Eye (tissue), 1 donor: ENCODE measurements around the gene PNPLA1.
A peak's percentile ranks its signal among the peaks of the same experiment; 100 is the strongest.

ENCODE experiments used
- DNase-seq: peaks from one replicate; pipeline ENCODE4 v3.0.0-alpha.2; 2015

The PNPLA1 gene

DNA sequence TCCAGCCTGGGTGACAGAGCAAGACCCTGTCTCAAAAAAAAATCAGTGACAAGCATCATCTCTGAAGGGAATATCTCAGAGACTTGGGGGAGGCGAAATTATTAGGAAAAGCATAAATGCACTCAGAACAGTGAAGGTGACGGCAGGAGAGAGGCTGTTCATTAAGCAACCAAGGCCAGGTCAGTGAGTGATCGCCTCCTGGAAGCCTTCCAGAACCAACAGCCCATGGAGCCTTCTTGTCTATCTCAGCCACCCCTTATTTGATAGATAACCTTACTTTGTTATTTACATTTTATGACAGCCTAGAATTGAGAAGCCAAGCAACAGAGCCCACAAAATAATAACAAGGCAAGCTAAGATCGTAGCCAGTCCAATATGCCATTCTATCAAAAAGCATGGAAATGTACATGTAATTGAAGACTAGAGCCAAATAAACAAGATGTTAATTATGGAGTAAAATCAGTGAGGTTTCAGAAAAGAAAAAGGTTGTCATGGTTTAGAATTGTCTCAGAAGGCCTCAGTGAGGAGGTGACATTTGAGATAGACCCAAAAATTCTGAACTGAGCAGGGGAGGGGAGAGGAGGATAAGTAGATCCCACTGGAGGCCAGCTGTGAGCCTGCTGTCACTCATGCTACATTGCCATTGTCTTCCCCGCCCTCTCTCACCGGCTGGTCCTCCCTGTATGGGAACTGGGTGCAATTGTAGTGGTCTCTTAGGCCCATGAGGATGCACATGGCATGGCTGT, 49.0 kb downstream of the PNPLA1 start:
- peak; percentile 55 for DNase-seq

DNA sequence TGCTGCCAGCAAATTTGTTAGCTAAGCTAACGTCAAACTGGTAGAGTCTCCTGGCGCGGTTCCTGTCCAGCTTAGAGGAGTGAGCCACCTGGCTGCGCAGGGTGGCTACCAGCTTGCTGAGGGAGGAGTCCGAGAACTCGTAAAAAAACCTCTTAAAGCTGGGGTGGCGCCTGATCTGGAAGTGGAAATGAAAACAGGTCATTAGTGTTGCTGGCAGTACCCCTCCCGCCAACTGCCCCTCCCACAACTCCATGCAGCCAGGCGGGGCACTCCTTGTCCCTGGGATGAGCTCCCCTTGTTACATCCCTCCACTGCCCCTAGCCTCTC, 49.5 kb downstream of the PNPLA1 start:
- DNase-seq, result no peak

DNA sequence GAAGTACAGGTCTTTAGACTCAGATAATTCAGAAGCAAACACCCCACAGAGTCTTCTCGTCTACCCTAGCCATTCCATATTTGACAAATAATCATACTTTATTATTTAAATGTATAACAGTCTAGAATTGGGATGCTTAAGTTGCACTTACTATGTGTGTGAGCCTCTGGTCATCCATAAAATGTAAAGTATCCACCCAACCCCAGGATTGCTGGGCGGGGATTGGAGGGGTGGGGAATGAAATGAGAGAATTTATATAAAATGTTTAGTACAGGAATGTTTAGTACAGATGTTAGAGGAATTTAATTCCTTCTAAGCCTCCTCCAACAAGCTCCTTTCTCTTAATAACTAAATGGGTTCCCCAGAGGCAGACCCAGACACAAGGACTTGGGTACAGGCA, 50.0 kb downstream of the PNPLA1 start:
- no peak for DNase-seq

DNA sequence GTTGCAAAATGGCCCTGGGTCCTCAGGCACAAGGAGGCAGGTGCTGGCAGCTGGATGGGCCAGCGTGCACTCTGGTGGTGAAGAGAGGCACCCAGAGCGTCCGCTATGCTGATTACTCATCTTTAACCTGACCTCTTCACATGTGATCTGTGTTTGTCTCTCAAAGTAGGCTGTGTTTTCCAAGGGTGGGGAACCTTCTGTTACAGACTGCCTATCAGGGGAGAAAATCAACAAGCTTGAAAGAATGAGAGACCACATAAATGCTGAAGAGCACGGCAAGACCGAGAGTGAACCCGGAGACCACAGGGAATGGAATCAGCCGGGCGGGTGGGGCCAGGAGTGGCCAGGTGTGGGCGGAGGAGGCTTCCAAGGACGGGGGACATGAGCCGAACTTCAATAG, 50.6 kb downstream of the PNPLA1 start:
- DNase-seq, result no peak

DNA sequence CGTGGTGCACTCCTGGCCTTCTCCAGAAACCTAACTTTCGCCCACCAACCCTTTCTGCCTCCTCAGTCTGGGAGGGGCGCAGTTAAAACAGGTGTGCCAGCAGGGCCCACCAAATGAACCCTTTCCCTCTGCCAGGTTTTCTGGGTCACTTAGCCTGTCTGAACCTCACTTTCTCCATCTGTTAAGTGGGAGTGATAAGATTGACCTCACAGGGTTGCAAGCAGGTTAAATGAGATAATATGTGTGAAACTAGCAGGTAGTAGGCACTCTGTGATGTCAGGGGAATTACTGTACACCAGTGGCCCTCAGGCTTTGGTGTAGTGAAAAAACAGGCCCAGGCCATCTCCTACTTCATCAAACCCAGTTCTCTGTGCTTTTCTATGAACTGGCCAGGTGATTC, 52.7 kb downstream of the PNPLA1 start:
- no peak for DNase-seq

DNA sequence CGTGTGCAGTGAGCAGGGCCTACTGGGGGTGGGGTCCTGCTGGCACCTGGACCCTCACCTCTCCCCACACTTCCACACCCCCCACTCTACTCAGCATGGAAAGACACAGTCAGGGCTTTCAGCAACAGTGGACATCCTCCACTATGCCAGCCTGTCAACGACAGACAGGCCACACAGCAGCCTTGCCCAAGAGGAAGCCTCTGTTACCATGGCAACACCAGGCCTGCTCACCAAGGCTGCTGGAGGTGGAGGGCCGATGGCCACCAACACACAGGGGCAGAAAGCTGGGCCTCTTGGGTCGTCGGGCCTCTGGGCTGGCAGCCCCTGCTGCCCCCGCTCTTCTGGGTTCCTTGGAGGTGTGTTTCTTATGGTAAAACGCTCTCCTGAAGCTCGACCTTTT, 53.2 kb downstream of the PNPLA1 start:
- DNase-seq, result peak; percentile 85

DNA sequence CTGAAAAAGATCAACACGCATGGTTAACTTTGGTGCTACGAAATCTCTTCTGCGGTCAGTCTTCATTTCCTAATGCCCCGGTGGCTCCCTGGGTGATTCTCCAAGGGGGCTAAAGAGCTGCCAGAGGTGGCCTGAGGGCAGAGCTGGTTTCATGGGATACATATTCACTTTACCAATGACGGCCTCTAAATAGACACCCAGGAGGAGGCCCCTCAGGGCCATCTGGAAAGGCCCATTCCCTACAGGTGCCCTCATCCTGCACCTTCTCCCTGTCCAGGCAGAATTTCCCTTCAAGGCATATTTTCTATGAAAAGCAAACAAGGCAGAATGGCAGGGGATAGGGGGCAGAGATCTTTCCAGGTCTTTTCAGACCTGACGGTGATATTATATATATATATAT, 54.3 kb downstream of the PNPLA1 start:
- DNase-seq, result no peak

DNA sequence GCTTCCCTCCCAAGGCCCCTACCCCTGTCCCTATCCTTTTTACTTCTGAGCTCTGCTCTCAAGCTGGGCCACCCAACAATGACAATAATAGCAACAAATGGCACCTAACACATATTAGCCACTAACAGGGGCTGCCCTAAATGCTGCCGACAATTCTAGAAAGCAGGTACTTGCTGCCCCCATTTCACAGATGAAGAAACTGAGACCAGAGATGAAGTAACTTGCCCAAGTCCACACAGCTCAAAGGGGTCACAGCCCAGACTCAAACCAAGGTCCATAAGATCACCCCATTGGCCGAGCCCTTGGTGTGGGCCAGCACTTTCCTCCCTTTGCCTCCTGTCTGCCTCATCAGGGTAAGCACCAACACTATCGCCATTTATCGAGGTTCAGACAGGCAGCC, 54.9 kb downstream of the PNPLA1 start:
- DNase-seq, result no peak

DNA sequence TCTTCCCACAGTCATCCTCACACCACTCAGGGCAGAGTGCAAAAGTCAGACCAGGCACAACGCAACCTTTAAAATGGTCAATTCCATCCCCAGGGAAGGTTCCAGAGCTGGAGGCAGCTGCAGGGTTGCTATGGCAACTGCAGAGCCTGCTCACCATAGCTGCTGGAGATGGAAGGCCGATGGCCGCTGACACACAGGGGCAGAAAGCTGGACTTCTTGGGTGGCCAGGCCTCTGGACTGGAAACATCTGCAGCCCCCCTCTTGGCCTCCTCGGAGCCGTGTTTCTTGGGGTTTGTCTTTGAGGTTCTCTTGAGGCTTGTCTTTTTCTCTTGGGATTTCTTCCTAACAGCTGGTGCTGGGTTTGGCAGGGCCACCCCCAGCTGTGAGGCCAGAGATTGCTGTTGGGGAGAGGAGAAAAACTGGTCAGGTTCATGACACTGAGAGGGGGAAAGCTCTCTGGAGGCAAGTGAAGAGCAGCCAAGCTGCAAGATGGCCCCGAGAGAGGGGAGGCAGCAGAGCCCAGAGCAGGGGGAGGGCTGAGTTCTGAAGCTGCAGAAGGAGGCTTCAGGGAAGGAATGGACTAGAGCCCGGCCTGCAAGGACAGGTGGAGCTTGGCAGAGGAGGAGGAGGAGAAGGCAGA, 56.6 kb downstream of the PNPLA1 start:
- peak; percentile 88 for DNase-seq

DNA sequence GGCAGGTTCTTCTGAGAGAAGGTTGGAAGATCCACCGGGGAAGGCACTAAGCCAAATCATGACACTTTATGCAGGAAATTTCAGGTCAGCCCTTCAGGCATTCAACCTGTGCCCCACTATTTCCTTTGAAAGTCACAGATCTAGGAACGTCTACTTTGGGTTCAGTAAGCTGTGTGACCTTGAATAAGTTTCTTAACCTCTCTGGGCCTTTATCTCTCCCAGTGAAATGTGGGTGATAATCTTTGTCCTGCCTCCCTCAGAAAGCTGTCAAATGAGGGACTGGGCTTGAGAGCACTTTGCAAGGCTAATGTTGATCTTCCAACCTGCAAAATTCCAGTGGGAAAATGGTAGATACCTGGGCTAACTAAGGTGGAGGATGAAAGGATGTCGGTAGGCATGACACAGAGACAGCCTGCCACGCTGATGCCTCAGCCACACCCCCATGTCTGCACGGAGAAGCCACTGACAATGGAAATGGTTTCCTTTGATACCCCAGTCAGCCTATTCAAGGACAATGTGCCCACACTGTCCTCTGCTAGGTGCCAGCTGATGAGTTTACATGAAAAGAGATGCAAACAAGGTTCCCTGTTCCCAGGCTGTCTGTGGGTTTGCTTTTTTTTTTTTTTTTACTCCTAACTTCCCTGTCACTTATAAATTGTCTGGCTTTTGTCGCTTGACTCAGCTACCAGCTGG, 57.5 kb downstream of the PNPLA1 start:
- DNase-seq, result peak; percentile 27

DNA sequence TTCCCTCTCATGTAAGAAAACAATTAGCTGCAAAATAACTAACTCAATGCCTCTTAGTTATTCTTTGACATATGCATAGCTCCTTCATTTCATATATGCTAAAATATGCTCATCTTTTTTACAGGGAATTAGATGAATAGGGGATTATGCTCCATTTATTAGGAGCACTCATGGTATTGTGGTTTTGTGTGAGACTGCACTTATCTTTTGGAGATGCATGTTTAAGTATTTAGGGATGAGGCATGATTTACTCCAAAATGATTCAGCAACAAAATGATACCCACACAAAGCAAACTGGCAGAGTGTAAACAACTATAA, 58.0 kb downstream of the PNPLA1 start:
- no peak for DNase-seq

DNA sequence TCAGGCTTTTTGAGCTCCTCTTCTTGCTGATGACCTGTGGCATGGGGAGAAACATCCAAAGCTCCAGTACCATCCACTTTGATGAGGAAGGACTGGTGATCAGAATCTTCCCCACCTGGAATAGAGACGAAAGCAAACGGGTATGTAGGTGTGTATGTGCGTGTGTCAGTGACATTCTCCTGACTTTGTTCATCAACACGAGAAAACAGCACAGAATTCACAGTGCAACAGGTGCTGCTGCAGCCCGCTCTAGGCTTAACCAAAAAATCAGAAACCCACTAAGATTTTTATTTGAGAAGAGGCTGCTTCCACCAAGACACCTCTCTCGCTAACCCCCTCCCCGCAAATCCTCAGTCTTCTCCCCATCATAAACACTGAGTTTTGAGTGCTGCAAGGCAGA, 58.7 kb downstream of the PNPLA1 start:
- no peak for DNase-seq

DNA sequence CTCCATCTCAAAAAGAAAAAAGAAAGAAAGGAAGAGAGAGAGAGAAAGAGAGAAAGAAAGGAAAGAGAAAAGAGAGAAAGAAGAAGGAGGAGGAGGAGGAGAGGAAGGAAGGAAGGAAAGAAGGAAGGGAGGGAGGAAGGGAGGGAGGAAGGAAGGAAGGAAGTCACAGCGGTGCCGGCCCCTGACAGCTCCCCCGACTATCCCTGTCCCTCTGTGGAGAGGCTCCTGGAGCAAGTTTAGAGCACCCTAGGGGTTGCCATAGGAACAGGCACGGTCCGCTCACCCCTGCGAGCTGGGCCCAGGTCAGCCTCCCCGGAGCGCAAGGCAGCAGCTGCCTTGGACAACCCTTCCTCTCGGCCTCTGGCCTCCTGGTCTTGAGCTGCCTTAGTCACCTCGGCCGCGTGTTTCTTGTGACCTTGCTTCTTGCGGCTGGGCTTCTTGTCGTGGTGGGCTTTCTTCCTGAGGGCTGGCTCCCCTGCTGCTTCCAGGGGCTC, 60.0 kb downstream of the PNPLA1 start:
- peak; percentile 50 for DNase-seq

DNA sequence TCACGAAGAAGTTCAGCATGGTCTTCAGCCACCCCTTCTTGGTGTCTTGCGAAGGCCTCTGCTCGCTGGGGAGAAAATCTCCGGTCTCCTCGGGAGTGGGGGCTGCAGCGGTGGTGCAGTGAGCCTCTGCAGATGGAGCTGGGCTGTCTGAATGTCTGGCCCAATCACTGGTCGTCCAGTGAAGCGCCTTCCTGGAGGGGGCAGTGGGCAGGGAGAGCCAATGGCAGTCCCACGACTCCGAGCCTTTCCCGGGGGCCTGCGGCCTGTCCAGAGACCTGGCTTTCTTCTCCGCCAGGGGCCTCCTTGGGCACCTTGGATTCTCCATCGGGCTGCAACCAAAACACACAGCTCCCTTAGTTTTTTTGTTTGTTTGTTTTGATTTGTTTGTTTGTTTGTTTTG, 60.5 kb downstream of the PNPLA1 start:
- no peak for DNase-seq

DNA sequence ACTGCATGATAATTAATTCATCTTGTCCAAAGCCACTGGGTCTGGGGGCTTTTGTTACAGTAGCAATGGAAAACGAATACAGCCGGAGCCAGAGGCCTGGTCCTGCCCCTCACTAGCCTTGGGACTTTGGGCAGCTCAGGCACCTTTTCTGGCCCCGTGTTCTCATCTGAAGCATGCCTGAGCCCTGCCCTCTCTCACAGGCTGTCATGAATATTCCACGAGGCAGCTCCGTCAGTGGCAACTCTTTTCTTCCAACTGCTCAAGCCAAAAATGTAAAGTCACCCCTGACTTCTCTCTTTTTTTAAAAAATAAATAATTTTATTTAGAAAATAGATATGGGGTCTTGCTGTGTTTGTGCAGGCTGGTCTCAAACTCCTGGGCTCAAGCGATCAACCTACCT, 61.5 kb downstream of the PNPLA1 start:
- DNase-seq, result no peak

DNA sequence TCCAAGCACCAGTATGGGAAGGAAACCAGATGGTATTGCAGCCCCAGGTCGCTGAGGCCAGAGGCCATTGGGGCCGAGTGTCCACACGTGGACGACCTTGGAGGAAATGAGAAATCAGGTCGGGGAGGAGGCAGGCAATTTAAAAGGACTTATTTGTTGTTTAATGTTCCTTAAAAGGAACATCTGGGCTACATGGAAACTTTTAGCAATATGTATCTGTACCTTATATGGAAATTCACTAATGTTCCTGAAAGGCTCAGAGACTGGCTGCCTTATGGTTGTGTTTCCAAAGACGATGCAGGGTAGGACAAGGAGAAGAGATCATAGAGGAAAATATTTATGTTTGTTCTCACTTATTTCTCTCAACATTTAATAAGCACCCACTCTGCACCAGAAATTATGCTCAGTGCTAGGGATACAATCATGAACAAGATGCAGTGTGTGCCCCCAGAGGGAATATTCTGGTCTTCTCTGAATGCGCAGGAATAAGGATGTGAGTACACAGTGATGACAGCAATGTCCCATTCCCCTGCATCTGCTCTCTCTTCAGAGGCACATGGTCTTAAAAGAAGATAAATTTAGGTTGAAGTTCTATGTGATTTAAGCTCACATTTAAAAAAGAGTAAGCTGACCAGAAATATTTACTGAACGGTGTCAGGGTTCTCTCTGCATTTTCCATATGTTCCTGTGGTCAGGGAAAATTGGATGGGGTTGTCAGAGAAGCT, 63.5 kb downstream of the PNPLA1 start:
- DNase-seq, result no peak

DNA sequence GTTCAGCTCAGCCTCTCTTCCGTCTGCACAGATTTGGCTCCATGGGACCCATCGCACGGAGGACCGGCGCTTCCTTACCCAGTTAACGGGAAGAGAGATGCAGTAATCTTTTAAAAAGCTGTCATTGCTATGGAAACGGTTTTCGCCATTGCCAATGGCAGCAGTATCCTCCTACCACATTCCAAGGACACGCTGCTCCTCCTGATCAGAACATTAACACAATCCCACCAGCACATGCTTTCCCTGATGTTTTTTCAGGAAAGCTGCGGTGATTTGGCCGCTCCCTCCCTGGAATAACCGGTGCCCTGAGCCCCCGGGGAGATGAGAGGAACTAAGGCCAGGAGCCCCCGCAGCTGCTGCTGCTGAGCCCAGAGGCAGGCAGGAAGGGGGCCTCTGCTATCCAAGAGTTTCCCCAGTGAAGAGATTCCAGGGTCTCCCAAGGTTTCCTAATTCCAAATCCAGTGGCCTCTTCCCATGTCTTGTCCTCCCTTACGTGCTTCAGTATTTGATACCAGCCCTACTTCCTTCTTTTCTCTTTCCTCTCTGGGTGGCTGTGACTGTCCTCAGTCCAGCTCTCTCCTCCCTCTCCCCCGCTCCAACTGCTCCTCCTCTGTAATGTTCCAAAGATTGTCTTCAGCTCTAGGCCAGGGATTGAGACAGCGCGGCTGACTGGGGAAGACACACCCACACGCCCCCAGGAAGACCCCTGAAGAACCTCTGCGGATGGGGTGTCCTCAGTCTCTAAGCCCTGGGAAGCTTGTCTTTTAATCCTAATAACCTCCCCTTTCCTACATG, 64.3 kb downstream of the PNPLA1 start:
- peak; percentile 71 for DNase-seq

DNA sequence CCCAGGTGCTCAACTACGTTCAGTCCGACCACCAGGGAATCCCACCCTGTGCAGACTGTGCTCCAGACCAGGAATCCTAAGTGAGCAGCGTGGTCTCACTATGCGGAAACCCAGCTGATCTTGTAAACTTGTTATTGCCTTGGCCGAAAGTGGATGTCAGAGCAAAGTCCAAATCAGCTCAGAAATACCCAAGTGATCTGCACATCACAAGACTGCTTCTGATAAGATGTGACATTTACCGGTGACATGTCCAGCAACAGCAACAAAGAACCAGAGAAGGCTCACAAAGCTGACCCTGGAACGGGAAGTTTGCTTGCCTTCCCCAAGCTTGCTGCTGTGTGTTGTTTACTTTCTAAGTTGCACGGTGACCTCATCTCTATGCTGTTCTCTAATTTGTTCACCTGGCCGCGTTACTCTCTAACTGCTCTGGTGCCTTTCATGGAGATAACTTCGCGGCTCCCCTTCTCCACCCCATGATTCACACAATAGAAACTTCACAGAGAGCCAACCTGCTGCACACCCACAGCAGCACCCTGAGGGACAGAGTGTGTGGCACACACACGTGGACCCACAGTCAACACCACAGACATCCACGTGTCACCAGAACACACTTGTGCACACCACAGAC, 65.1 kb downstream of the PNPLA1 start:
- DNase-seq, result peak; percentile 87

DNA sequence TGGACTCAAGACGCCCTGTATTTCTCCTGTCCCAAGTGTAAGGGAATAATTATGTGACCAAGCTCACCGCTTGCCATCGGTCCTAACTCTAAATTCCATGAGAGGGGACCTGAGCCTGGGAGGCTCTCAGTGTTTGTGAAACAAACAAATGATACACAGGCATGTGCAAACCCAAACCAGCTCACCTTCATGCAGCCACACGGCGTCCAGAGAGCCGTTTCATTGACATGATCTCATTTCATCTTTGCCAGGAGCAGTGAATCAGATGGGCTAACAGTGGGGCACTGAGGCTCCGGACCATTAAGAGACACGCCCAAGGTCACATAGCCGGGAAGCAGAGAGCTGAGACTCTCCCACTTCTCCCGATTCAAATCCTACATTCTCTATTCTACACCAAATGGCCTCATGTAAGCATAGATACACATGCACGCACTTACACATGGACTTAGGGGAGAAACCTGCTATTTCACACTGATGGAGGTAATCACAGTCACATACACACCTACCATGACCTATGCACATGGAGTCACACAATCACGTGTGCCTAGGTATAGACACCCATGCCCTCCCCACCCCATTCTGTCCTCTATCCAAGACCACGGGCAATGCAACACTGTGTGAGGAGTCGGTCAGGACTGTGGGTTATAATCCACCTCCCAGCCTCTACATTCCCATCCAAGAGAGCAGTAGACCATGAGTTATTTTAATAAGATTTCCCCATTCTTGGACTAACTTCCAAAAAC, 65.8 kb downstream of the PNPLA1 start:
- DNase-seq, result peak; percentile 22

DNA sequence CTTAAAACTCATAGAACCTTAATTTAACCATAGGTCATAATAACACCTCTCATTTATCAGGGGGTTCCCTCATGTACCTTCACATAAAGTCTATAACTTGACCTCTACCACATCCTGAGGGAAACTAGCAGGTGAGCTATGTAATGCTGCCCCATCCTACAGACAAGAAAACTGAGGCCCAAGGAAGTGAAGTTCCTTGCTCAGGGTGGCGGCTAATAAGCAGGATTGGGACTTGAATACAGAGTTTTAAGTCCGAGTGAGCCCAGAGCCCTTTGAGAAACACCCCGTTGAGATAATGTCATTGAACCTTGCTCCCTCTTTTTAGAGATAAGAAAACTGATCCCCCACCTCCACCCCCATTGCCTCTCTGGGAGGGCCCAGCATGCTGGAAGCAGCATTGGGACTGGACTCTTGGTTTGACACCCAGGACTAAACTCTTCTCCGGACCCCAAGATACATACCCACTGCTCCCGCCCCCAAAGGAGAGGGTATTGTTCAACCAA, 66.4 kb downstream of the PNPLA1 start:
- no peak for DNase-seq

DNA sequence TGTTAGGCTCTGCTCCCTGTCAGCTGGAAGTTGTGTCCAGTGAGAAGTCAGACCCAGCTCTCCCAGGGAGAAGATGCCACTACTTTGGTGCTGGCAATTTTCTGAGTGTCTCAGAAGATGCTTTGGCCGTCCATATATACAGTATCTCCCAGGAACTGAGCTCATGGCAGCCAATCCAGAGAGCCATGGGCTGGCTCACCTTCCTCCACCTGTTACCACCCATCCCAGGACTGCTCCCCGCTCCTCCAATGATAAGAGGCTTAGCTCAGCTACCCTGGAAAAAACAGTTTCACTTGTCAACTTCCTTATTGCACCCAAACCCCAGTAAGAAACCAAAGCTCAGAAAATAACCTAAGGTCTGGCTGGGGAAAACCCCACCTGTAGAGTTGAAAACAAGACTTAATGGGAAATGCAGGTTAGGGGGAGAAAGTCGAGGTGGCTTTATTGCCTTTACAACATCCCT, 67.0 kb downstream of the PNPLA1 start, which contains the start of gene BNIP5:
Gene BNIP5, minus strand, starts transcription at position 110 of the 463 bp plus-strand sequence. CDS start 6,198 bp downstream, outside the sequence.
- DNase-seq, result no peak
